Heart left ventricle (tissue), 16 donors: ENCODE results near the gene CRYBG3. TPM values are rescaled to one million over a fixed set of nuclear protein-coding genes. Genes with fewer than 3 reads are reported as not detected.

Experiments used
- ATAC-seq, 4 donors: fragments of 200-7000 bp; cut with Tn5 transposase; one replicate each; pipeline ENCODE4 v1.9.1; 2020 to 2022; ENCODE audit warnings: moderate library complexity in 4 of 4, mild to moderate bottlenecking in 3 of 4, moderate number of reproducible peaks in 1 of 4
- DNase-seq, 5 donors: peaks; one replicate each; pipeline ENCODE4 v3.0.0-alpha.2; 2020
- H3K27ac ChIP-seq, 12 donors: fragments of 200-600 bp; sonication (generic) in 4 of 12; one replicate each; pipeline versions ENCODE4 v1.5.0 to v1.8.0; 2016 to 2022; ENCODE audit warnings: mild to moderate bottlenecking in 2 of 12
- H3K27me3 ChIP-seq, 9 donors: fragments of 200-600 bp; sonication (generic) in 2 of 9; one replicate each; pipeline versions ENCODE4 v1.5.1 to v1.8.0; 2016 to 2022; ENCODE audit warnings: mild to moderate bottlenecking in 3 of 9
- H3K36me3 ChIP-seq, 9 donors: fragments of 200-600 bp; sonication (generic) in 2 of 9; one replicate each; pipeline versions ENCODE4 v1.5.0 to v1.8.0; 2018 to 2022; ENCODE audit warnings: mild to moderate bottlenecking in 2 of 9
- H3K4me1 ChIP-seq, 12 donors: fragments of 200-600 bp; sonication (generic) in 4 of 12; one replicate each; pipeline versions ENCODE4 v1.5.0 to v1.8.0; 2016 to 2022; ENCODE audit warnings: mild to moderate bottlenecking in 3 of 12
- H3K4me3 ChIP-seq, 12 donors: fragments of 200-600 bp; sonication (generic) in 4 of 12; one replicate each; pipeline versions ENCODE4 v1.5.0 to v1.8.0; 2017 to 2022; ENCODE audit warnings: mild to moderate bottlenecking in 9 of 12, moderate library complexity in 4 of 12
- H3K9me3 ChIP-seq, 12 donors: fragments of 200-600 bp; sonication (generic) in 4 of 12; one replicate each; pipeline versions ENCODE4 v1.5.0 to v1.8.0; 2016 to 2022; ENCODE audit warnings: mild to moderate bottlenecking in 1 of 12
- CTCF ChIP-seq, 12 donors: fragments of 200-600 bp; sonication (generic) in 4 of 12; IDR thresholded peaks; one replicate each; pipeline versions ENCODE4 v1.5.0 to v1.8.0; 2018 to 2022; ENCODE audit warnings: antibody characterized with exemption in 12 of 12, mild to moderate bottlenecking in 5 of 12
- POLR2A ChIP-seq, 2 donors: fragments of 450-650 bp; IDR thresholded peaks; one replicate each; pipeline ENCODE4 v1.6.1; 2017; ENCODE audit warnings: antibody characterized with exemption in 2 of 2, mild to moderate bottlenecking in 2 of 2, moderate library complexity in 2 of 2
- WGBS, 4 donors: extraction: QIAGEN DNeasy Blood & Tissue Kit in 2 of 4; methylation state at CpG; one replicate each; pipeline versions ENCODE4 v1.1.5 to v1.1.7; 2013 to 2018; 5-methylcytosine and 5-hydroxymethylcytosine counted together
- intact Hi-C, 10 donors: fragments of 100-400 bp; cut with DNase I; formaldehyde crosslinking; loops; one replicate each; pipeline versions ENCODE4 v1.11.1 to v1.14.2; 2022
- polyA plus RNA-seq, 2 donors: library from polyadenylated mRNA; stranded (reverse); fragments of 200-250 nt; gene quantifications; one replicate each; pipeline ENCODE4 v1.2.3, GENCODE V29; 2013
- total RNA-seq, 9 donors: library from RNA; depleted of rRNA in 2 of 9; stranded (reverse); fragments of >200 nt in 2 of 9; fragmentation: NEBNext Ultra II Directional in 3 of 9; extraction: Animal tissue kit (Norgen Biotek cat#: 25700) in 3 of 9; gene quantifications; one replicate each; pipeline versions ENCODE4 v1.1.0 to v1.2.4, GENCODE V29; 2016 to 2023
- donor health status: ischemic (EF 13 %, LVEDD 7.1; RV severe dilation, severe dysfunction).
- donor health status: healthy with polysubstance abuse.
- donor health status: DM: no; HTN: yes; CAD: no.
- donor health status: DM: no; HTN: no; CAD: no.
- donor health status: ischemic (EF 25% LVEDD 6.9; RV normal size, moderate dysfunction).
- donor health status: ischemic (EF 25% LVEDD 5.7; RV mildly dilated, moderate dysfunction).
- donor health status: healthy.
- donor health status: DM: yes; HTN: yes; CAD: no.
- donor health status: ischemic (EF 35%, LVEDD 5.7; RV mildly dilated, moderate dysfunction).
- donor health status: nonischemic (EF 11% LVEDD 7.7; RV severe dilation, severe dysfunction).
- donor health status: DM: yes; HTN: yes; CAD: no.
- donor health status: PGD.
- donor health status: ischemic (EF 29% LVEDD 5.4; RV normal size, mild dysfunction).
- donor health status: nonischemic (EF 23%, LVEDD 6.1; RV moderate dilation, normal function).

CRYBG3 gene
- total and polyA plus RNA-seq, 11 donors = 5.5 to 34.1 (median 20.9) TPM

GRCh38 chr3:97835761-97836160 lies 13.9 kb downstream of the CRYBG3 start:
- 94 to 95% (median 95%) methylated on average over 5 of the region's 5 CpGs for WGBS, 4 donors
- DNase-seq (no peak), ATAC-seq (no peak)
- Histone ChIP-seq H3K27ac (no peak overlapping the region), H3K27me3 (no peaks in the 10 kb centered on the region), H3K9me3 (peaks cover 0 to 4% (median 0%) of the 10 kb centered on the region in 12 donors), H3K4me3 (no peak overlapping the region), H3K4me1 (peaks cover 0 to 29% (median 16%) of the 10 kb centered on the region in 12 donors), H3K36me3 (no peaks in the 10 kb centered on the region)
- TF ChIP-seq CTCF (IDR thresholded peaks at IDR 0.05) (no peak), POLR2A (IDR thresholded peaks at IDR 0.05) (no peak)
- intact Hi-C loops = no loop called here

- no peak for TF ChIP-seq POLR2A (IDR thresholded peaks at IDR 0.05)
- no peak for TF ChIP-seq CTCF (IDR thresholded peaks at IDR 0.05)
Measured at GRCh38 chr3:97838393-97838792, 16.6 kb downstream of the CRYBG3 start.

GRCh38 chr3:97839944-97840343 lies 18.1 kb downstream of the CRYBG3 start:
- Histone ChIP-seq H3K4me3 (no peak overlapping the region), H3K9me3 (no peaks in the 10 kb centered on the region), H3K36me3 (peaks cover 0 to 17% (median 4%) of the 10 kb centered on the region in 9 donors), H3K27ac (peak overlapping the region in 1 of 12 donors; percentile 20), H3K4me1 (peaks cover 0 to 25% (median 14%) of the 10 kb centered on the region in 12 donors), H3K27me3 (no peaks in the 10 kb centered on the region)
- TF ChIP-seq POLR2A (IDR thresholded peaks at IDR 0.05) (no peak), CTCF (IDR thresholded peaks at IDR 0.05) (no peak)
- ATAC-seq (no peak), DNase-seq (no peak)
- 79 to 87% (median 85%) methylated on average over 2 of the region's 2 CpGs for WGBS, 4 donors
- intact Hi-C loops = no loop called here

More at GRCh38 chr3:97838393-97838792, 16.6 kb downstream of the CRYBG3 start:
- intact Hi-C loops = no loop called here
- Histone ChIP-seq H3K36me3 (peaks cover 0 to 4% (median 0%) of the 10 kb centered on the region in 9 donors), H3K4me1 (peaks cover 0 to 29% (median 16%) of the 10 kb centered on the region in 12 donors), H3K4me3 (no peak overlapping the region), H3K27ac (peak overlapping the region in 1 of 12 donors; percentile 37), H3K27me3 (no peaks in the 10 kb centered on the region), H3K9me3 (no peaks in the 10 kb centered on the region)
- ATAC-seq (no peak), DNase-seq (no peak)
- WGBS, 4 donors = 45 to 67% (median 60%) methylated on average over 3 of the region's 3 CpGs

- no peak overlapping the region for H3K4me3 ChIP-seq
- H3K36me3 ChIP-seq = peaks cover 0 to 29% (median 10%) of the 10 kb centered on the region in 9 donors
- TF ChIP-seq CTCF (IDR thresholded peaks at IDR 0.05) = no peak
- no peak for TF ChIP-seq POLR2A (IDR thresholded peaks at IDR 0.05)
- intact Hi-C loops = no loop called here
- ATAC-seq = no peak
- H3K4me1 ChIP-seq = peaks cover 0 to 25% (median 14%) of the 10 kb centered on the region in 12 donors
- peak overlapping the region in 1 of 12 donors; percentile 66 for H3K27ac ChIP-seq
- 97 to 98% (median 98%) methylated on average over 8 of the region's 8 CpGs for WGBS, 4 donors
- no peaks in the 10 kb centered on the region for H3K27me3 ChIP-seq
- no peaks in the 10 kb centered on the region for H3K9me3 ChIP-seq
- DNase-seq = no peak
Measured at GRCh38 chr3:97841304-97841703, 19.5 kb downstream of the CRYBG3 start.
